GM21526 (cell line): ENCODE measurements around the gene RFK.
"Not testable (repeated sequence)": the region's sequence is repeated elsewhere in the genome, so short reads cannot be mapped to it uniquely, and the experiment has no call there.

Experiments
- ATAC-seq: cut with Tn5 transposase; IDR thresholded peaks from one replicate; pipeline ENCODE4 v1.9.1; 2021; ENCODE audit warnings: moderate library complexity; ENCODE audit not compliant: unreplicated experiment, low FRiP score

RFK gene

GRCh38 chr9:76372336-76372735, 21.9 kb downstream of the RFK start:
- no peak for ATAC-seq

GRCh38 chr9:76371901-76372300, 22.3 kb downstream of the RFK start:
- ATAC-seq, result no peak

GRCh38 chr9:76370396-76371023, 23.7 kb downstream of the RFK start:
- no peak for ATAC-seq

GRCh38 chr9:76369583-76369982, 24.6 kb downstream of the RFK start:
- no peak for ATAC-seq

- no peak for ATAC-seq
Measured at GRCh38 chr9:76366275-76366674, 28.0 kb downstream of the RFK start.

- ATAC-seq, result no peak
Measured at GRCh38 chr9:76365028-76365427, 29.2 kb downstream of the RFK start.

- no peak for ATAC-seq
Measured at GRCh38 chr9:76363032-76363395, 31.2 kb downstream of the RFK start.

- not testable (repeated sequence) for ATAC-seq
Measured at GRCh38 chr9:76362332-76363031, 31.7 kb downstream of the RFK start.

GRCh38 chr9:76359766-76360165, 34.5 kb downstream of the RFK start:
- ATAC-seq, result no peak

- no peak for ATAC-seq
Measured at GRCh38 chr9:76359365-76359764, 34.9 kb downstream of the RFK start.

- ATAC-seq, result no peak
Measured at GRCh38 chr9:76358628-76359280, 35.5 kb downstream of the RFK start.

- ATAC-seq, result no peak
Measured at GRCh38 chr9:76357555-76357954, 36.7 kb downstream of the RFK start.

- ATAC-seq, result no peak
Measured at GRCh38 chr9:76355886-76356285, 38.3 kb downstream of the RFK start.

GRCh38 chr9:76354221-76354620, 40.0 kb downstream of the RFK start:
- no peak for ATAC-seq

- no peak for ATAC-seq
Measured at GRCh38 chr9:76353280-76353679, 40.9 kb downstream of the RFK start.

- ATAC-seq, result no peak
Measured at GRCh38 chr9:76352026-76352620, 42.1 kb downstream of the RFK start.

GRCh38 chr9:76351006-76351405, 43.2 kb downstream of the RFK start:
- ATAC-seq, result no peak

- no peak for ATAC-seq
Measured at GRCh38 chr9:76349865-76350264, 44.4 kb downstream of the RFK start.

GRCh38 chr9:76342858-76343257, 51.4 kb downstream of the RFK start:
- ATAC-seq, result no peak

- ATAC-seq, result no peak
Measured at GRCh38 chr9:76342201-76342600, 52.0 kb downstream of the RFK start.

GRCh38 chr9:76341616-76342015, 52.6 kb downstream of the RFK start:
- ATAC-seq, result no peak

GRCh38 chr9:76338418-76338817, 55.8 kb downstream of the RFK start:
- no peak for ATAC-seq
